CD1c-positive myeloid dendritic cell (primary cell): ENCODE data around the gene REV3L.
"Not testable (repeated sequence)": the region's sequence is repeated elsewhere in the genome, so short reads cannot be mapped to it uniquely, and the experiment has no call there.

Experiments used
- DNase-seq: peaks from one replicate; pipeline ENCODE4 v3.0.0-alpha.2; 2016; ENCODE audit errors: extremely low spot score

The REV3L gene

DNA sequence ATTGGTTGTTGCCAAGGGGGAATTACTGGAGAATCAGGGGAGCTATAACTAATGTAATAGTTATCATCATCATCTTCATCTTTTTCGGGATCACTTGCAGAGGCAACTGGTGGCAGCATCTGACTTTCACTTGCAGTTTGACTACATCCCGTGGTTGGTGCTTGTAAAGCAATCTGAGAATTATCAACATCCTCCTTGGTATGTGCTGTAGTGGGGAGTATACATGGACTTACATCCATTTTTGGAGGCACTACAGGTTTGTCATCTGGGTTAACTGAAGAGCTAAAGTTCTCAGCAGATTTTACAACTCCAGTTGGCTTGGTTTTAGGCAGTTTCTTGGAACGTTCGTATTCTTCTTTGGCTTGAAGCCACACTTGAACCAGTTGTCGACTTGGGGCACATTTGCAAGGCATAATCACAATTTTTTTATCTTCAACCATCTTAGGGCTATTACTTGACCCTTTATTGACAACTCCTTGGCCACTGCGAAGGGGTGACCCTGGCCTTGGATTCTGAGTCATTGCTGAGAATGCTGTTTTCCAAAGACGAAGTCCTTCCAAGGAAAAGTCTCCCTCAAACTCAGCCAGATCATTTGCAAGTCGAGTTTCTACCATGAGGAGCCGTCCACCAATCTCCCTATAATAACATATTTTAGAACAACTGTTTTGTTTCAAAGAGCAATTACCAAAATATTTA lies 115.5 kb downstream of the REV3L start:
- DNase-seq, result no peak

DNA sequence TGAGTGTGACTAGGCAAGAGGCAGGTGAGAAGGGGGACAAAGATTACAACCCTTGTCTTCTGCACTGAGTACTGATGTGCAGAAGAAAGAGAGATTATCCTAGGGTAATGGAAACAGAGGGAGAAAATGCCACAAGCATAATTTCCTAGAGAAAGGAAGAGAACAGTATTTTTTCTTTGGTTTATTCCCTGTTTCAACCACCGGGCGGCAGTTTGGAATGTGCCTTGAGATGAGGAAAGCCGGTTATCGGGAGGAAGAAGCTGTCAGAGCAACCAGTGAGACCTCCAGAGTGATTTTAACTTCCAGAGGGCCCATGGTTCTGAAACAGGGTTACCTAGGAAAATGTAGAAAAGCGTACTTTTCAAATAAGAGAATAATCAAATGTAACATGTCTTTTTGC lies 121.4 kb downstream of the REV3L start:
- no peak for DNase-seq

DNA sequence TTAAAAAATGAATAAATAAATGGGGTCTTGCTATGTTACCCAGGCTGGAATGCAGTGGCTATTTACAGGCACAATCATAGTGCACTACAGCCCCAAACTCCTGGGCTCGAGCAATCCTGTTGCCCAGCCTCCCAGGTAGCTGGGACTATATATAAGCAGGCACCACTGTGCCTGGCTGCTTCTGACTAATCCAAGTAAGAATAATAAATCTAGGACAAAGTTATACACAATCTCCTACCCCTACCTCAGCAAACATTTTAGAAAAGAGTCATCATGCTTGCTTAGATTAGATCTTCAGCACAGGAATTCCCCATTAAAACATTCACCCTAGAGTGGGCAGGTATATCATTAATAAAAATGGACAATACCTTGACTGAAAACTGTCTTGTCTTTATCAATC lies 124.6 kb downstream of the REV3L start:
- no peak for DNase-seq

DNA sequence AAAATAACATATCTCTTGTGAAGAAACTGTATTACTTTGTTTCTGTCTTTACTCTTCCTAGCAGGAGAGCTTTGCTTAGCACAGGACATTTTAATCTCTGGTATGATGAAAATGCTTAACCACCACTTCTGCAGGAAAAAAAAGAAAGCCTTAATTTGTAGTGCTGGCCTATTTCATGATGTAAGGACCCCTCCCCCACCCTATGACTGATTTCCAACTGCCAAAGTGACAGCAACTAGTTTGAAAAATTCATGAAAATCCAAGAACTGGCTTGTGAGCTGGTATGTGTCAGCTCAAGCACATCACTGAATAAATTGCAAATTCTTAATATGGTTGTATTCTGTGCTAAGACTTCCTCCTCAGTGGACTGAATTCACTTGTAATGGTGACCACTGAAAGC lies 125.3 kb downstream of the REV3L start:
- no peak for DNase-seq

DNA sequence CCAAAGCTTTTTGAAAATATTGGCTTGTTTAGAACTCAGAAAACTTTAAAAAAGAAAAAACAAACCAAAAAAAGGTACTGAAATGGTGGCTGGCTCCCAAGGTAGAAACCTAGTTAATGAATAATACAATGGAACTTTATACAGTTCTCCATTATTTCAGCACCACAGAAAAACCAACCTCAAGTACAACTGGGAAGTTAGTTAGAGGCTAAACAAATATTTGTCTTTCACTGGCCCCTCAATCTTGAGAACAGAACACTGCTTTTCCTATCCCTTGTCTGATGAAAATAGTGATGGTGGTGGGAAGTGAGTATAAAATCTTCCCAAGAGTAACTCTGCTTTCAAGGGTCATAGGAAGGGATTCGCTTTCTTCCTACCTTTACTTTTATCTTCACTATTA lies 126.5 kb downstream of the REV3L start:
- no peak for DNase-seq

DNA sequence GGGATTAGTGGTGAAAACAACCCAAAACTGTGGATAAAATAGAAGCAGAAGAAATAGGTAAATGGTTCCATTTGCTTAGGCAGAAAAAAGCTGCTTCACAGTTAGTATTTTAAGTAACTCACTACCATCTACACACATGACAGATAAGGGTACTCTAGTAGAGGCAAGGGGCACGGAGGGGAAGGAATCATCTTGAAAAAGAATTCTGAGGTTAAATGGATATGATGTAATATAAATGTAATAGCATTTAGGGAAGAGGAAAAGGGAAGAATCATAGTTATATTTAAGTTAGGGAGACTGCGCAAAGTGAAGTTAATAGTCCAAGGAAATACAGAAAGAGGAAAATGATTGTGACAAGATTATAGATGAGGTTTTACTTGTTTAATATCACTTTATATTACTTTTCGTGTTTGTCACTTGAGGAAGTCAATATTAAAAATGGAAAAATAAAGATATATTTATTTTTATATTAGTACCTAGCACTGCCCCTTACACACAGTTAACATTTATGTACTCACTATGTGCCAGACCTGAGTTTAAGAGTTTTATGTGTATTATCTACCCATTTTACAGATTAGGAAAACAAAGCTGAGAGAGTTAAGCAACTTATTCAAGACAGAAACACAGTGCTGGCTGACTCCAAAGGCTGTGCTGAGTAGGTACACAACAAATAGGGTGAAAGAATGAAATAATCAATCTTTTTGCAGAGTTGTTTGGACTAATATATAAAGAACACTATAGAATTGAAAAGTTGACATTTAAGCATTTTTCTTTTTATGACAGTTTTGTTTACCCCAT lies 128.1 kb downstream of the REV3L start:
- DNase-seq, result peak; percentile 56

DNA sequence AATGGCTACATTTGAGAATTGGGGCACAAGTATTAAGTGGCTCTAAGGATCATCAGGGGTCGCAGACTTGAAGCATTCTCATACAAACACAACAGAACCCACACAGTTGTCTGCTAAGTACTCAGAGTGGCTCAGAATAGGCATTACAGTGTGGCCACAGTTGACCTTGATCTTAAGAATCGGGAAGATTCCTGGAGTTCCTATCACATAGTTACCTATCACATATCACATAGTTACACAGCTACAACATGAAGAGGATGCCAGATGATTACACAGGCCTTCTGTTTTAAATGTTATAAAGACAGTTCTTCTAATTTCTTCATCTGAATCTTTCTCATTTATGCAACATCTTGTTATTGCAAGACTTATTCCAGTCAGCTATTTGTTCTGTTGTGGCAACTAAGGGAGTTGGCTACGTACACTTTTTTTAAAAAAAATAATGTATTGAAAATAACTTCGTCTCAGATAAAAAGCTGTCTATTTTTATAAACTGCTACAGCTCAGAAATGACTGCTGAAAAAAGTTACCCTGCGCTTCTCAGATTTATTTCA lies 129.0 kb downstream of the REV3L start:
- peak; percentile 15 for DNase-seq

DNA sequence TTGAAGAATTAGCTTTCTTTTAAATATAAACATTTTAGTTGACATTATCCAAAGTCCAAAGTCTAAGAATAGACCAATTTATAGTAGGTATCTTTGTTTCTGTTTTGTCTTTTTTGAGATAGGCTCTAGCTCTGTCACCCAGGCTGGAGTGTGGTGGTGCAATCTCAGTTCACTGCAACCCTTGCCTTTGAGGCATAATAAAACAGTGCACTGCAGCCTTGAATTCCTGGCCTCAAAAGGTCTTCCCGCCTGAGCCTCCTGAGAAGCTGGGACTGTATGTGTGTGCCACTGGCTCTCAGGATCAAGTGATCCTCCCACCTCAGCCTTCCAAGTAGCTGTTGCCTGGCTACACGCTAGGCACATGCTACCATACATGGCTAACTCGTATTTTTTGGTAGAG lies 135.4 kb downstream of the REV3L start:
- no peak for DNase-seq

DNA sequence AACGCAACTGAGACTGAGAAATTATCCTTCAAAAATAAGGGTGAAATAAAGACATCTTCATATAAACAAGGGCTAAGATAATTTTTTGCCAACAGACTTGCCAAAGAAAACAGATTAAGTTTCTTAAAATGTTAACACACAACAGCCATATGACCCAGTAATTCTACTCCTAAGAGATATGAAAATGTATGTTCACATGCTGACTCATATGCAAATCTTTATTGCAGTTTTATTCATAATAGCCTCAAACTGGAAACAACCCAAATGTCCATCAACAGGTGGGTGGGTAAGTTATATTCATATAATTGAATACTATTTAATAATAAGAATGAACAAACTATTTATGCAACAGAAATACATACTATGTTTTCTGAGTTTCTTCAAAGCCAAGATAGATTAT lies 140.1 kb downstream of the REV3L start:
- no peak for DNase-seq

DNA sequence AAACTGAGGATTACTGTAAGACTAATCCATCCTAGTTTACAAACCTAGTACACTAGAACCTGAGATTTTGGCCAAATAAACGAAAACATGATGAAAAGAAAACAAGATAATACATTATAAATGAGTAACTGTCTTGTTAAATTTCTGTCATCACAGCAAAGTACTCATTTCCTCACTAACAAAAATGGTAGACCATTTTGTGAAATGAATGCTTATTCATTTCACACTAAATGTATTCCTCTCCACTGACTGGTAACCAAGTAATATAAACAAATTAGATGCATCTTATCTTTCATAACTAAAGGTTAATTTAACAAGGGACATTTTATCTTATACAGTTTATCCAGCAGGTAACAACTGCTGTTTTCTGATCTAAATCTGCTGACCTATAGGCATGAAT lies 143.7 kb downstream of the REV3L start:
- DNase-seq, result no peak

DNA sequence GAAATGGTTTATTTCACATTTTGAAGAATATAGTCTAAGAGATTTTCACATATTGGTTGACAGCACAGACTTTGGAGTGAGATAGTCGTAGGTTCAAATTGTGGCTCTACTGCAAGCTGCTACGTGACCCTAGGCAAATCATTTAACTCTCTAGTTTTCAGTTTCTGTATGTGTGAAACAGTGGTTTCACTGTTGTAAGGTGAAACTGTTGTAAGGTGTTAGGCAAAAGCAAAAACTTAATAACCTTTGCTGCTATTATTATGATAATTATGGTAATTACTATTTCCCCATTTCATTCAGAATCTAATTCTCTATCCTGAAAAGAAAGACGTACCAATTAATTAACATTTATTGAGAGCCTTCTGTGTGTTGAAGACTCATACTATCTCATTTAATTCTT lies 144.2 kb downstream of the REV3L start:
- no peak for DNase-seq

DNA sequence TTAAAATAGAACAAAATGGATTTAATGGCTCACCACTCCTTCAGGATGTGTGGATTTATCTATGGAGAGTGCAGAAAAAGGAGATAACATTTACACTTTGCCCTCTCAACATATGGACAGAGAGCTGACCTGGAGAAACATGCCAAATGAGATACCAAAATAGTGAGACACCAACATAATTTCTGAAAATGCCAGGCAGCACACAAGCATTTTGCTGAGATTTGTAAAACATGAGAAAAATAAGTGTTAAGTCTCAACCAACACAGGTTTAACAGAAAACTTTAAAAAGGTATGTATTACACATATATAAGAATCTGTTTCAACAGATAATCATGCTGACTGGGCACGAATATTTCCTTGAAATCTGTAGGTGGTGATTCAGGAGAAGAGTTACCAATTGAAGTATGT lies 145.2 kb downstream of the REV3L start:
- no peak for DNase-seq

DNA sequence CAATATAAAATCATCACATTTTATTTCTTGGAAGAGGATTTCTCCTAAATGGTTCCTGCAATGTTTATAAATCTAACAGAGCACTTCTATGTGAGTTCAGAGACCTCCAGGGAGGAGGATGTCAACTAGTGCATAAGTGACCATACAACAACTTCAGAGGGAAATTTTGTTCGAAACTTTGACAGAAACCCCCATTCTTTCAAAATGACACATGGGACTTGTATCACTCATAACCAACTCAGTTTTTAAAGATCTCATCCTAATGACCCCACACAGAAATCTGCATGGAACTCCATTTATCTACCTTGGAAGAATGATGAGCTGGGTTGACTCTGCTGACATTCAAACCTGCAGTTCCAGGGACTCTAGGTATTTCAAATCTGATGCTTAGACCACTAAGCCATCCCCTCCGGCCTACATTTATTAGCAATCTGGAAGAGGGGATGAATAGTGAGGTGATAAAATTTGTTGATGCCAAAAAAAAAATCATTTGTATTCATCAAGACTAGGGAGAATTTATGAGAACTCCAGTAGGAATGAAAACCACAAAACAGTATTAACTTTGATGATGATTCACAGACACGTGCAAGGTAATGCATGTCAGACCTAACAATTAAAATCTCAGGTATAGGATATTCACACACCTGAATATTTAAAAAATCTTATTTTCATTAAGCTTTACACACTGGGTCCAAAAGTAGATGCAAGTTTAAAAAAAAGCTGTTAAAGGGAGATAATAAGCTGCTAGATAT lies 153.0 kb downstream of the REV3L start:
- DNase-seq, result no peak

DNA sequence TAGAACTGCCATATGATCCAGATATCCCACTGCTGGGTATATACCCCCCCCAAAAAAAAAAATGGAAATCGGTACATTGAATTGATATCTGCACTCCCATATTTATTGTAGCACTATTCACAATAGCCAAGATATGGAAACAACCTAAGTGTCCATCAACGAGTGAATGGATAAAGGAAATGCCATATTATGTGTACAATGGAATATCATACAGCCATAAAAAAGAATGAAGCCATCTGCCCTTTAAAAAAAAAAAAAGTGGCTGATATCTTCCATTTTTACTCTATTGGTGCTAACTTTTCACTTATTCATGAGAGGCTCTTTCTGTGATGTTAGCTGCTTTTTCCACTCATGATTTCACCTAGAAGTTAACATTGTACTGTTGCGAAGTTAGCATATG lies 156.5 kb downstream of the REV3L start:
- no peak for DNase-seq

DNA sequence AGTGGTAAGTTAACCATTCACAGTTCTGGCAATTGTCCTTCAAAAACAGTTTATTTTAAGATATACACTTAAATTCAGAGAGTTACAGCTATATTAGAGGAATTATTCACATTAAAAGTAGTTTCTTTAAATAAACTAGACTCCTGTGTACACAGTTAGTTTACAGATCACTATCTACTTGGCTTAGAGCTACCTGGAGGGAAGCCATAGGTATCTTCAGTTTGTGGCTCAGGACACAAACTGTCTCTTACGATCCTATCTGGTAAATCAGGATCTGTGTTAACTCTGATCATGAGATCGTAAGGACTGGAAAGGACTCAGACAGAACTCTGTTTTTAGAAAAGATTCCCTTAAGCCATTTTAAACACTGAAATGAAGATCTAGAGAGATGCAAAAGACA lies 160.9 kb downstream of the REV3L start:
- DNase-seq, result no peak

DNA sequence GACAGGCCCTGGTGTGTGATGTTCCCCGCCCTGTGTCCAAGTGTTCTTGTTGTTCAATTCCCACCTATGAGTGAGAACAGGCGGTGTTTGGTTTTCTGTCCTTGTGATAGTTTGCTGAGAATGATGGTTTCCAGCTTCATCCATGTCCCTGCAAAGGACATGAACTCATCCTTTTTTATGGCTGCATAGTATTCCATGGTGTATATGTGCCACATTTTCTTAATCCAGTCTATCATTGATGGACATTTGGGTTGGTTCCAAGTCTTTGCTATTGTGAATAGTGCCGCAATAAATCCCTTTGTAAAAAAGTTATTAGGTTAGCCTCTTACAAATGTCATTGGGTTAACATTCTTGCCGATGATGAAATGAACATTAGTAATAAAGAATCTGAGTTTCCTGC lies 175.1 kb downstream of the REV3L start:
- not testable (repeated sequence) for DNase-seq

DNA sequence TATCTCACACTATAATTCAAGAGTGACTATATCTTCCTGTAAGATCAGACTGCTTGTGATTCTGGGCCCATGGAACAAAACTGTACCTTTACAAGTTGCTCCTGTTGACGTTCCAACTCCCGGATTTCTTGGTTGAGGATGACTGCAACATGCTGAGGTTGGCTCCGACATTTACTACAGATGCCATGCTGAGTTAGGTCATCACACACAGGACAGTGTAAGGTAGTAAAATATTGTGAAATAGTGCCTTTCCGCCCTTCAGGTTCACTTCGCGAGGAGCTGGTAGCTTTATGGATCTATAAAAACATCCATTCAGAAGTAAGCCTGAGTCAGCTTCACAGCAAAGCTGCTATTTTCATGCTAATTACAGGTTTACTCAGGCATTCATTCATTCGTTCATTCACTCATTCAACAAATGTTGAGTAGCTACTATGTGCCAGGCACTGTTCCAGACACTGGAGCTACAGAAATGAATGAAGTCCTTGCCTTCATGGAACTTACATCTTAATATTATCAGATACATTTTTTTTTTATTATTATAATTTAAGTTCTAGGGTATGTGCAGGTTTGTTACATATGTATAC lies 175.7 kb downstream of the REV3L start:
- no peak for DNase-seq

DNA sequence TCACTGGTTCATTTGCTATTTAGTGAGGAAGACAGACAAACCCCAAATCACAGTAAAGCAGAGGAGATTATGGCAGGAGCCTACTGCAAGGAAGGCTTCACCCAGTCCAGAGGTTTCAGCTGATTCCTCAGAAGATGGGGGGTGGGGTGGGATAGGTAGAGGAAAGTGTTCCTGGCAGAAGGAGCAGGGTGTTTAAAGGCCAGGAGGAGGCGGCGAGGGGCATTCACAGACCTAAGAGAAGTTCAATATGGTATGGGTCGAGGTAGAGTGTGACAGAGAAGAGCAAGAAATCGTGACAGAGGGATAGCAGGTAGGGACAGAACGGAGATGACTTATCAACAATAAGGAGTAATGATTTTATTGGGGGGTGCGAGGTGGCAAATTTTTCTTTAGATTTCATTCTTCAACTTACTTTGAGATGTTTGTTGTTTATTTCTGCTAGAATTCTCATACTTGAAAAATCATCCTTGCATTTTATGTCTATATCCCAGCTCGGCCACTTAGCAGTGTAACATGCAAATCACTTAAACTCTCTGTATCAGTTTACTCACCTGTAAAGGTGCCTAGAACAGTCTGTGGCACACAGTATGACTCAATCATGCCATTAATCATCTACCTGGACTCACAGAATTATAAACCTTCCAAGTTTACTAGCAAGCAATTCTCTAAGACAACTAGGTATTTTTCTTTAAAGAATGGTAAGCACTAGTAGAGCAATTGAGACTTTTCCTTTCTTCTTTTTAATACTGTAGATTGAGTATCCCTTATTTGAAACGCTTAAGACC lies 176.7 kb downstream of the REV3L start:
- no peak for DNase-seq

DNA sequence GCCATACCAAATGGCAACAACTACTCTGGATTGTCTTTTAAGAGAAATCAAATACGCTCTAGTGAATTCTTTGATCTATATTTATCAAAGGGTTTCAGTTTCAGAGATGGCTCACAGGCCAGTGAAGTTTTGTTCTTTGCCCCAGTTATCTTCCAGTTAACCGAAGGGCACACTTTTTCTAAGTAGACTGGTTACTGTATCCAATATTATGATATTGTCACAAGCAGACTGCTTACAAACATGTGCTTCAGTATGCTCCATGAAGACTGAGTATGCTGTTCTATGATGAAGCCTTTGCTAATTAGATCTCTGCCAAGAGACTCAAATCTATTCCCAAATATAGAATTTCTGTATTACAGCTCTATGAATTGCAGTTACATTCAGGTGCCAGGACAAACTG lies 181.1 kb downstream of the REV3L start:
- no peak for DNase-seq

DNA sequence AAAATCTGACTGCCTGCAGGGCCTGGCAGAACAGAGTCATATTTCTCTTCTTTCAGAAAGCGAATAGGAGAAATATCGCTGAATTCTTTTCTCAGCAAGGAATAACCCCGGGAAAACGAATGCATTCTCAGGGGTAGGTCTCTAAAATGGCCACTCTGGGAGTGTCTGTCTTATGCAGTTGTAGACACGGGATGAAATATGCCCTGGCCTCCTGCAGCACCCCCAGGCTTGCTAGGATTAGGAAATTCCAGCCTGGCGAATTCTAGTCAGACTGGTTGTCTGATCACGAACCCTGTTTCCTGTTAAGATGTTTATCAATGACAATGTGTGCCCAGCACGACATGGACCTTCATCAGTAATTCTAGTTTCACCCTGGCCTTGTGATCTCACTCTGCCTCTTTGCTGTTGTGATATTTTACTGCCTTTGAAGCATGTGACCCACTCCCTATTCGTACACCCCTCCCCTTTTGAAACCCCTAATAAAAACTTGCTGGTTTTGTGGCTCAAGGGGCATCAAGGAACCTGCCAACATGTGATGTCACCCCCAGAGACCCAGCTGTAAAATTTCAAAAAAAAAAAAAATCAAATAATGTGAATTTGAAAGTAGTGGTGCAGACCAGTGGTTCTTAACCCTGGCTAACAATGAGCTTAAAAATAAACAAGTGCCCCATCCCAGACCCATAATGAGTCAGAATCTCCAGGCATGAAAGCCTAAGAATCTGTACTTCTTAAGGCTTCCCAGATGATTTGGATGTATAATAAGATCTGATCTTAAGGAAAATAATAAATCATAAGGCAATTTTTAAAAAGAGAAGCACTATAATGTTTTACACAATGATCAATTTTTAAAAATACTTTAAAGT lies 181.8 kb downstream of the REV3L start:
- not testable (repeated sequence) for DNase-seq
